CD14-positive monocyte (primary cell): Measurements from ENCODE around the gene VAV2. TPM values are rescaled to one million over a fixed set of nuclear protein-coding genes. Genes with fewer than 3 reads are reported as not detected.

Source experiments
- DNase-seq, 3 donors: peaks; one replicate each; pipeline ENCODE4 v3.0.0-alpha.2; 2011 to 2022
- H2AFZ ChIP-seq: 2 replicates; pipeline ENCODE4 v1.6.0; 2012; ENCODE audit warnings: mild to moderate bottlenecking, low read depth, low read length, inconsistent platforms; ENCODE audit not compliant: insufficient read depth, poor library complexity, severe bottlenecking
- H3K27ac ChIP-seq, 2 donors: 1 replicate in 1 of 2; 2 replicates in 1 of 2; pipeline ENCODE4 v1.5.1; 2012 to 2013; ENCODE audit warnings: low read length in 2 of 2, control low read depth in 1 of 2, inconsistent platforms in 1 of 2, low read depth in 1 of 2, mild to moderate bottlenecking in 1 of 2
- H3K27me3 ChIP-seq, 2 donors: one replicate each; pipeline versions ENCODE4 v1.6.0 to v1.6.1; 2011 to 2013; ENCODE audit warnings: low read length in 2 of 2; ENCODE audit not compliant: control insufficient read depth in 2 of 2, insufficient read depth in 2 of 2
- H3K36me3 ChIP-seq, 2 donors: replicated peaks in 1 of 2; 1 replicate in 1 of 2; 2 replicates in 1 of 2; pipeline versions ENCODE4 v1.5.1 to v1.6.1; 2012 to 2013; ENCODE audit warnings: low read length in 2 of 2, control low read depth in 1 of 2, inconsistent platforms in 1 of 2, mild to moderate bottlenecking in 1 of 2; ENCODE audit not compliant: insufficient read depth in 2 of 2, control insufficient read depth in 1 of 2
- H3K4me1 ChIP-seq, 2 donors: 1 replicate in 1 of 2; 2 replicates in 1 of 2; pipeline versions ENCODE4 v1.5.1 to v1.6.1; 2012 to 2013; ENCODE audit warnings: low read length in 2 of 2, control low read depth in 1 of 2, inconsistent platforms in 1 of 2, mild to moderate bottlenecking in 1 of 2, moderate library complexity in 1 of 2; ENCODE audit not compliant: insufficient read depth in 2 of 2, control insufficient read depth in 1 of 2
- H3K4me2 ChIP-seq: replicated peaks from 2 replicates; pipeline ENCODE3; 2012; ENCODE audit warnings: low read length, moderate library complexity, mild to moderate bottlenecking; ENCODE audit not compliant: poor library complexity, severe bottlenecking; ENCODE audit errors: extremely low read depth
- H3K4me3 ChIP-seq, 3 experiments: fragments of 200-600 bp in 1 of 3; sonication (generic) in 1 of 3; replicated peaks in 1 of 3; 1 replicate in 2 of 3; 2 replicates in 1 of 3; pipeline ENCODE4 v1.5.1; 2011 to 2013; ENCODE audit warnings: low read length in 3 of 3, mild to moderate bottlenecking in 3 of 3, control low read depth in 2 of 3, low read depth in 2 of 3, inconsistent platforms in 1 of 3, moderate library complexity in 1 of 3
- H3K79me2 ChIP-seq: 2 replicates; pipeline ENCODE4 v1.6.0; 2012; ENCODE audit warnings: mild to moderate bottlenecking, control low read depth, inconsistent platforms, low read length, moderate library complexity; ENCODE audit not compliant: insufficient read depth
- H3K9ac ChIP-seq: 2 replicates; pipeline ENCODE4 v1.6.0; 2017; ENCODE audit warnings: low read length, mild to moderate bottlenecking; ENCODE audit not compliant: insufficient read depth, poor library complexity, severe bottlenecking
- H3K9me3 ChIP-seq, 2 donors: replicated peaks in 1 of 2; 1 replicate in 1 of 2; 2 replicates in 1 of 2; pipeline versions ENCODE4 v1.5.1 to v1.6.1; 2012 to 2013; ENCODE audit warnings: low read length in 2 of 2, control low read depth in 1 of 2; ENCODE audit not compliant: control insufficient read depth in 1 of 2, insufficient read depth in 1 of 2
- H4K20me1 ChIP-seq: 2 replicates; pipeline ENCODE4 v1.6.0; 2012; ENCODE audit warnings: mild to moderate bottlenecking, low read length, control low read depth, moderate library complexity; ENCODE audit not compliant: insufficient read depth
- H3K27ac Mint-ChIP-seq, 7 donors: one replicate each; pipeline ENCODE4 v1.8.0; 2020; ENCODE audit warnings: mild to moderate bottlenecking in 7 of 7, mixed read lengths in 7 of 7, moderate library complexity in 6 of 7, inconsistent platforms in 2 of 7
- H3K27me3 Mint-ChIP-seq, 3 donors: one replicate each; pipeline ENCODE4 v1.8.0; 2021 to 2022; ENCODE audit warnings: low read depth in 3 of 3, mild to moderate bottlenecking in 3 of 3, mixed read lengths in 3 of 3, moderate library complexity in 3 of 3, inconsistent platforms in 1 of 3
- H3K36me3 Mint-ChIP-seq, 2 donors: one replicate each; pipeline ENCODE4 v1.8.0; 2020; ENCODE audit warnings: mixed read lengths in 2 of 2, inconsistent platforms in 1 of 2, mild to moderate bottlenecking in 1 of 2
- H3K4me1 Mint-ChIP-seq: one replicate; pipeline ENCODE4 v1.8.0; 2020; ENCODE audit warnings: mild to moderate bottlenecking, mixed read lengths
- H3K4me3 Mint-ChIP-seq, 2 donors: one replicate each; pipeline ENCODE4 v1.8.0; 2020; ENCODE audit warnings: mild to moderate bottlenecking in 2 of 2, mixed read lengths in 2 of 2, moderate library complexity in 1 of 2
- H3K9me3 Mint-ChIP-seq, 7 donors: one replicate each; pipeline ENCODE4 v1.8.0; 2020 to 2022; ENCODE audit warnings: mixed read lengths in 7 of 7, mild to moderate bottlenecking in 6 of 7, moderate library complexity in 6 of 7, inconsistent platforms in 2 of 7
- CTCF ChIP-seq: fragments of 200-600 bp; IDR thresholded peaks from one replicate; pipeline ENCODE4 v1.8.0; 2022; ENCODE audit warnings: antibody characterized with exemption, mild to moderate bottlenecking
- WGBS: methylation state at CpG from one replicate; pipeline ENCODE4 v1.1.5; 2013; ENCODE audit warnings: missing lambda C conversion rate; ENCODE audit not compliant: insufficient coverage; 5-methylcytosine and 5-hydroxymethylcytosine counted together
- intact Hi-C, 2 donors: fragments of 100-400 bp; cut with micrococcal nuclease; formaldehyde crosslinking; loops; one replicate each; pipeline versions ENCODE4 v1.15.0 to v1.15.1; 2023
- polyA plus RNA-seq, 3 donors: library from polyadenylated mRNA; depleted of rRNA in 1 of 3; unstranded in 2 of 3; stranded (reverse) in 1 of 3; fragments of 300-500 nt in 2 of 3; fragments of >200 nt in 1 of 3; fragmentation: Illumina TruSeq in 2 of 3; gene quantifications; 1 replicate in 2 of 3; 2 replicates in 1 of 3; pipeline ENCODE4 v1.2.3, GENCODE V29; 2012 to 2021

VAV2 gene
- polyA plus RNA-seq, 3 donors, result 2.3 to 13.6 (median 2.3) TPM

GRCh38 chr9:133716564-133717112 is 275.5 kb downstream of the VAV2 start:
- WGBS, result 87% methylated on average over 7 of the region's 8 CpGs
- Mint-ChIP-seq H3K4me1 (no peaks in the 10 kb centered on the region), H3K36me3 (no peaks in the 10 kb centered on the region), H3K9me3 (peaks cover 0 to 3% (median 3%) of the 10 kb centered on the region in 7 donors), H3K27ac (no peak overlapping the region), H3K27me3 (peaks cover 3 to 8% (median 6%) of the 10 kb centered on the region in 3 donors), H3K4me3 (no peak overlapping the region)
- TF ChIP-seq CTCF, result no peak
- Histone ChIP-seq H3K9me3 (no peaks in the 10 kb centered on the region), H3K27ac (no peak overlapping the region), H3K4me2 (no peak overlapping the region), H2AFZ (no peak overlapping the region), H3K9ac (no peak overlapping the region), H4K20me1 (no peaks in the 10 kb centered on the region), H3K36me3 (no peaks in the 10 kb centered on the region), H3K79me2 (no peaks in the 10 kb centered on the region), H3K4me3 (no peak overlapping the region), H3K27me3 (no peaks in the 10 kb centered on the region), H3K4me1 (no peaks in the 10 kb centered on the region)
- DNase-seq, result no peak
- intact Hi-C loops, result no loop called here

- H3K27me3 ChIP-seq, result no peaks in the 10 kb centered on the region
- Mint-ChIP-seq H3K4me1 (no peaks in the 10 kb centered on the region), H3K9me3 (peaks cover 0 to 3% (median 3%) of the 10 kb centered on the region in 7 donors), H3K27ac (no peak overlapping the region), H3K4me3 (no peak overlapping the region), H3K27me3 (peaks cover 3 to 8% (median 4%) of the 10 kb centered on the region in 3 donors), H3K36me3 (no peaks in the 10 kb centered on the region)
- no peak overlapping the region for H3K4me2 ChIP-seq
- H3K36me3 ChIP-seq, result no peaks in the 10 kb centered on the region
- H4K20me1 ChIP-seq, result no peaks in the 10 kb centered on the region
- intact Hi-C loops, result no loop called here
- H3K79me2 ChIP-seq, result no peaks in the 10 kb centered on the region
- no peak overlapping the region for H3K4me3 ChIP-seq
- WGBS, result 79% methylated on average over 21 of the region's 21 CpGs
- no peak overlapping the region for H3K9ac ChIP-seq
- H3K4me1 ChIP-seq, result no peaks in the 10 kb centered on the region
- H3K27ac ChIP-seq, result no peak overlapping the region
- no peaks in the 10 kb centered on the region for H3K9me3 ChIP-seq
- DNase-seq, result no peak
- H2AFZ ChIP-seq, result no peak overlapping the region
- TF ChIP-seq CTCF, result no peak
Measured at GRCh38 chr9:133715866-133716563, 276.1 kb downstream of the VAV2 start.
